ENCODE measurements around the gene TMEM11.

DNA sequence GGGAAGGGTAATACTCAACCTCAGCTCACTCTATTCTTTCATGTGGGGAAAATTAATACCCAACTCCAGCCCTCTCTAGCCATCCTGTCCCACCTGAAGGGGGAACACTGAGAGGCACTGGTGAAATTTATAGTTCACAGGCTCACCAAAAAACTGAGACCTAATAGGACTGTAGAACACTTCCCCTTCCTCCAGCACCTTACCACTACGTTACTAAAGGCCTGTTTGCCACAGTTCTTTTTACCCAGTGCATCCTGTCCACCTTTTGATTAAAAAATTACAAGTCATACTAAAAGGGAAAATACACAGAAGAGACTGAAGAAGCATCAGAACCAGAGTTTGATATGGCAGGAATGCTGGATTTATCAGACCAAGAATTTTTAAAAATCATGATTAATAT is 61.2 kb downstream of the TMEM11 start:
- TF ChIP-seq POLR2A (IDR thresholded peaks at IDR 0.05): no peak
- TF ChIP-seq CTCF (IDR thresholded peaks at IDR 0.05): no peak

All from body of pancreas (tissue), 4 donors.